Measurements from ENCODE around the gene RAB6C. TPM values are rescaled to one million over a fixed set of nuclear protein-coding genes. Genes with fewer than 3 reads are reported as not detected.
A peak's percentile ranks its signal among the peaks of the same experiment; 100 is the strongest.
"Not testable (repeated sequence)": the region's sequence is repeated elsewhere in the genome, so short reads cannot be mapped to it uniquely, and the experiment has no call there.

Gene RAB6C
- total and polyA plus RNA-seq, 2 experiments from 2014 or later: 0.13 TPM; not detected in 1

DNA sequence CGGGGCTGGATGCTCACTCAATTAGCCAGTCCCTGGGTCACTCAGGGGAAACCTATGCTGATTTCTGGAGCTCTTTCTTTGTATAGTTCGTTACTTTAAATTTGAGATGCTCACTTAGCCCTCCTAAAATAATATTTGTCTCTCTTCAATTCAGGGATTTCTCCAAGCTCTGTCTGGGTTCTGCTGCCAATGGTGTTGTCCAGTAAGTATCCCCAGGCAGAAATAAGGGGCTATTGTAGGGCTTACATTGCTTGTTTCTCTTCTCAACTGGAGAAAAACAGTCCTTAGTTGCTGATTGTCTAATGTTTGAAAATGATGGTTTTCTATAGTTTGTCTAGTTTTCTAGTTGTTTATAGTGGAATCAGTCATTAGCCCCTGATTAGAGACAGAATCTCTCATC lies 5.0 kb downstream of the RAB6C start:
- 78% methylated on average over 2 of the region's 2 CpGs for WGBS (ENCODE audit: low lambda C conversion rate, missing lambda C conversion rate)
- H3K27me3 ChIP-seq: peaks cover 42% of the 10 kb centered on the region

DNA sequence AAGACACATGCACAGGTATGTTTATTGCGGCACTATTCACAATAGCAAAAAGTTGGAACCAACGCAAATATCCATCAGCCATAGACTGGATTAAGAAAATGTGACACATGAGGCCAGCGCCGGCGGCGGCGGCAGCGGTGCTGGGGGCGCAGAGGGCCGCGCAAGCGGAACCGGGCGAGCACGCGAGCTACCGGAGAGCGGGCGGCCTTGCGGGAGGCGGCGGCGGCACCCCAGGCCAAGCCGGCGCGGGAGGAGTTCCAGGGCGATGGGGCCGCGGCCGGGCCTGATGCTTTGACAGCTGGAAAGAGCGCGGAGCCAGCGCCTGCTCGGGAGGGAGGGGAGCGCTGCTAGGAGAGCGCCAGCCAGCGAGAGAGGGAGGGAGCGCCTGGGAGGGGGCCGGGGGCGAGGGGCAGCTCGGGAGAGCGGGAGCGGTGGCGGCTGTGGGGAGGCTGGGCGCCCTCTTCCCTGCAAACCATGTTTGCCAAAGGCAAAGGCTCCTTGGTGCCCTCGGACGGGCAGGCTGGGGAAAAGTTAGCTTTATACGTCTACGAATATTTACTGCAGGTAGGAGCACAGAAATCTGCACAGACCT lies 13.0 kb downstream of the RAB6C start:
- H3K4me2 ChIP-seq: peak overlapping the region; percentile 66
- not testable (repeated sequence) for H3K36me3 ChIP-seq (replicated peaks; ENCODE audit: insufficient read depth, low read depth); H3K79me2 ChIP-seq; H3K4me1 ChIP-seq (ENCODE audit: insufficient read depth); H3K9me3 ChIP-seq (ENCODE audit: low read depth); H2AFZ ChIP-seq; DNase-seq (ENCODE audit: low spot score); H3K9me2 ChIP-seq (replicated peaks; ENCODE audit: insufficient read depth); H3K27ac ChIP-seq; H3K4me3 ChIP-seq; H4K20me1 ChIP-seq (ENCODE audit: insufficient read depth, poor library complexity, severe bottlenecking)
- H3K27me3 ChIP-seq: peaks cover 28% of the 10 kb centered on the region
- 5% methylated on average over 13 of the region's 49 CpGs for WGBS (ENCODE audit: low lambda C conversion rate, missing lambda C conversion rate)

More for the DNA sequence above, 5.0 kb downstream of the RAB6C start:
- Histone ChIP-seq H3K9me3 (ENCODE audit: low read depth) (no peaks in the 10 kb centered on the region), H3K4me3 (no peak overlapping the region), H3K4me2 (no peak overlapping the region), H4K20me1 (ENCODE audit: insufficient read depth, poor library complexity, severe bottlenecking) (no peaks in the 10 kb centered on the region), H2AFZ (no peak overlapping the region), H3K36me3 (replicated peaks; ENCODE audit: insufficient read depth, low read depth) (no peaks in the 10 kb centered on the region), H3K27ac (no peak overlapping the region), H3K4me1 (ENCODE audit: insufficient read depth) (no peaks in the 10 kb centered on the region), H3K79me2 (no peaks in the 10 kb centered on the region), H3K9me2 (replicated peaks; ENCODE audit: insufficient read depth) (no peaks in the 10 kb centered on the region)
- DNase-seq (ENCODE audit: low spot score): no peak
- TF ChIP-seq EZH2phosphoT487 (IDR thresholded peaks at IDR 0.05; ENCODE audit: low read depth, severe bottlenecking, unreplicated experiment): no peak
- TF ChIP-seq, protein P1, sequence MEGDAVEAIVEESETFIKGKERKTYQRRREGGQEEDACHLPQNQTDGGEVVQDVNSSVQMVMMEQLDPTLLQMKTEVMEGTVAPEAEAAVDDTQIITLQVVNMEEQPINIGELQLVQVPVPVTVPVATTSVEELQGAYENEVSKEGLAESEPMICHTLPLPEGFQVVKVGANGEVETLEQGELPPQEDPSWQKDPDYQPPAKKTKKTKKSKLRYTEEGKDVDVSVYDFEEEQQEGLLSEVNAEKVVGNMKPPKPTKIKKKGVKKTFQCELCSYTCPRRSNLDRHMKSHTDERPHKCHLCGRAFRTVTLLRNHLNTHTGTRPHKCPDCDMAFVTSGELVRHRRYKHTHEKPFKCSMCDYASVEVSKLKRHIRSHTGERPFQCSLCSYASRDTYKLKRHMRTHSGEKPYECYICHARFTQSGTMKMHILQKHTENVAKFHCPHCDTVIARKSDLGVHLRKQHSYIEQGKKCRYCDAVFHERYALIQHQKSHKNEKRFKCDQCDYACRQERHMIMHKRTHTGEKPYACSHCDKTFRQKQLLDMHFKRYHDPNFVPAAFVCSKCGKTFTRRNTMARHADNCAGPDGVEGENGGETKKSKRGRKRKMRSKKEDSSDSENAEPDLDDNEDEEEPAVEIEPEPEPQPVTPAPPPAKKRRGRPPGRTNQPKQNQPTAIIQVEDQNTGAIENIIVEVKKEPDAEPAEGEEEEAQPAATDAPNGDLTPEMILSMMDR (IDR thresholded peaks at IDR 0.05; ENCODE audit: poor library complexity): no peak
- TF ChIP-seq EZH2 (IDR thresholded peaks at IDR 0.05; ENCODE audit: borderline replicate concordance): no peak

DNA sequence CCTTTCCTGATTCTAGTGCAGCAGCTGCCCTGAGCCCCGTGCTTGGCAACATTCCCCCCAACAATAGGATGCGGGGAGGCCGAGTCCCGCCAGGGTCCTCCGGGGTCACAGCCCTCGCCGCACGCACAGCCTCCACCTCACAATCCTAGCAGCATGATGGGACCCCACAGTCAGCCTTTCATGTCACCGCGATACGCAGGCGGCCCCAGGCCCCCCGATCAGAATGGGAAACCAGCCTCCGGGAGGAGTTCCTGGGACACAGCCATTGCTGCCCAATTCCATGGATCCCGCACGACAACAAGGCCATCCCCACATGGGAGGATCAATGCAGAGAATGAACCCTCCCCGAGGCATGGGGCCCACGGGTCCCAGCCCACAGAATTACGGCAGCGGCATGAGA lies 13.7 kb downstream of the RAB6C start:
- H3K9me3 ChIP-seq (ENCODE audit: low read depth); H2AFZ ChIP-seq; H3K79me2 ChIP-seq; H3K4me3 ChIP-seq; H3K9me2 ChIP-seq (replicated peaks; ENCODE audit: insufficient read depth); H3K4me1 ChIP-seq (ENCODE audit: insufficient read depth); H3K27ac ChIP-seq; H3K36me3 ChIP-seq (replicated peaks; ENCODE audit: insufficient read depth, low read depth); DNase-seq (ENCODE audit: low spot score); H4K20me1 ChIP-seq (ENCODE audit: insufficient read depth, poor library complexity, severe bottlenecking): not testable (repeated sequence)
- H3K27me3 ChIP-seq: peaks cover 25% of the 10 kb centered on the region
- WGBS (ENCODE audit: low lambda C conversion rate, missing lambda C conversion rate): 69% methylated on average over 18 of the region's 20 CpGs
- peak overlapping the region; percentile 66 for H3K4me2 ChIP-seq

DNA sequence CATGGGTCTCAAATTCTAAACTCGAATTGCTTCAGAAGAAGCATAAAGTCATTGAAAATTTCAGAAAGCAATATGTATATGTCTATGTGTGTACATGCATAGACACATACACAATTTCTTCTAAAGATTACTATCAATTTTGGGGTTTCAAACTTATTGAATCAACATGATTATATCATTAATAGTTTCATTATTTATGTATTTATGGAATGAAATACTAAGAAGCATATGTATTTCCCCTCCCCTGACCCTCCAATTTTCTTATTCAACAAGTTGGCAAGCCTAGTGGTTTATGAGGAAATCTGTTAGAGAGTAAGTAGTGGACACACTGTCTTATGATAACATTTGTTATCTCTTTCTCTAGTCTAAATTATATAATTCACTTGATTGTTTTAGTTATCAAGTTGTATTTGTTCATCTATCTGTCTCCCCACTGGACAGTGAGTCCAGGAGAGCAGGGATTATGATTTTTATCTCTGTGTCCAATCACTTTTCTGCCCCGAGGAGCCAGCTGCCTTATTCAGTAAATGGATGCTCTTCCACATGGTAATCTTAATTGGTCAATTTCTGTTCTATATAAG lies 17.3 kb downstream of the RAB6C start:
- 65% methylated on average over 2 of the region's 2 CpGs for WGBS (ENCODE audit: low lambda C conversion rate, missing lambda C conversion rate)
- not testable (repeated sequence) for H3K4me3 ChIP-seq; H3K4me2 ChIP-seq; H3K79me2 ChIP-seq; H3K36me3 ChIP-seq (replicated peaks; ENCODE audit: insufficient read depth, low read depth); H3K9me2 ChIP-seq (replicated peaks; ENCODE audit: insufficient read depth); H3K27me3 ChIP-seq; H2AFZ ChIP-seq; DNase-seq (ENCODE audit: low spot score); H3K27ac ChIP-seq; H3K9me3 ChIP-seq (ENCODE audit: low read depth); H3K4me1 ChIP-seq (ENCODE audit: insufficient read depth); H4K20me1 ChIP-seq (ENCODE audit: insufficient read depth, poor library complexity, severe bottlenecking)

DNA sequence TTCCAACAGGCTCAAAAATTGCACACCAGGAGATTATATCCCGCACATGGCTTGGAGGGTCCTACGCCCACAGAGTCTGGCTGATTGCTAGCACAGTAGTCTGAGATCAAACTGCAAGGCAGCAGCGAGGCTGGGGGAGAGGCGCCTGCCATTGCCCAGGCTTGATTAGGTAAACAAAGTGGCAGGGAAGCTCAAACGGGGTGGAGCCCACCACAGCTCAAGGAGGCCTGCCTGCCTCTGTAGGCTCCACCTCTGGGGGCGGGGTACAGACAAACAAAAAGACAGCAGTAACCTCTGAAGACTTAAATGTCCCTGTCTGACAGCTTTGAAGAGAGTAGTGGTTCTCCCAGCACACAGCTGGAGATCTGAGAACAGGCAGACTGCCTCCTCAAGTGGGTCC lies 19.3 kb downstream of the RAB6C start:
- 70% methylated on average over 6 of the region's 6 CpGs for WGBS (ENCODE audit: low lambda C conversion rate, missing lambda C conversion rate)
- not testable (repeated sequence) for H2AFZ ChIP-seq; H3K9me2 ChIP-seq (replicated peaks; ENCODE audit: insufficient read depth); H3K9me3 ChIP-seq (ENCODE audit: low read depth); H3K27ac ChIP-seq; H3K36me3 ChIP-seq (replicated peaks; ENCODE audit: insufficient read depth, low read depth); H3K4me3 ChIP-seq; H3K4me2 ChIP-seq; H4K20me1 ChIP-seq (ENCODE audit: insufficient read depth, poor library complexity, severe bottlenecking); DNase-seq (ENCODE audit: low spot score); H3K79me2 ChIP-seq; H3K4me1 ChIP-seq (ENCODE audit: insufficient read depth)
- peaks cover 11% of the 10 kb centered on the region for H3K27me3 ChIP-seq

DNA sequence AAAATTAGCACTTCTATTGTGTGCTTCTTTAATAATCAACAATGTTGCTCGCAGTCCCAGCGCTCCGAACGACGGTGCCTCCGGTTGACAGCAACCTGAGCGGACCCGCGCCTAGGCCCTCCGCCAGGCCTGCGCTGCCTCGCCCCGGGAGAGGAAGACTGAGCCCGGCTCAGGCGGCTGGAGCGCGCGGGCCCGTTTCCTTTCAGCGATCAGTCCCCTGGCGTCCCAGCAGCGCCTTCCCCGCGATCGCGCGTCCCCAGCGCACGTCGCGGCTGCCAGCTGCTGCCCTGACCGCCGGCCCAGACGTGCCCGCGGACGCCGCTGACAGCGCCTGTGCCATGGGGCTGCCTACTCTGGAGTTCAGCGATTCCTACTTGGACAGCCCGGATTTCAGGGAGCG lies 26.4 kb downstream of the RAB6C start:
- H3K9me2 ChIP-seq (replicated peaks; ENCODE audit: insufficient read depth): not testable (repeated sequence)
- H3K4me2 ChIP-seq: peak overlapping the region; percentile 71

DNA sequence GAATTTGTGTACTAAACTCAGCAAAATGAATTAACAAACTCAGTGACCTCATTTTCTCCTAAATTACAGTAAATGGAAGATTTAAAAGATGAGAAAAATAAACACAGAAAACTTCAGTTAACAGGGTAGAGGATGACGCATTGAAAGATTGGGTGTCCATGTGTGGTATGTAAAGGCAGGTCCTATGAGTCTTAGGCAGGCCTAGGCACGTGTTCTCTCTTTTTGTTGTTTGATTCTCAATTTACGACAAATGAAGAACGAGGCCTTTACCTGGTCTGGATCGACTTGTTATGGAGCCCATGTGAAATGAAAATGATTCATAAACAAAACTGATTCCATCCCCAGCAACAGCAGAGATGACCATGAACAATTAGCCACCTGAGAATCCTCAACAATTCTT lies 37.2 kb downstream of the RAB6C start:
- H3K9me3 ChIP-seq (ENCODE audit: low read depth); H4K20me1 ChIP-seq (ENCODE audit: insufficient read depth, poor library complexity, severe bottlenecking); H3K27ac ChIP-seq; H3K4me2 ChIP-seq; H3K4me3 ChIP-seq; H3K27me3 ChIP-seq; H3K79me2 ChIP-seq; H3K36me3 ChIP-seq (replicated peaks; ENCODE audit: insufficient read depth, low read depth); H3K4me1 ChIP-seq (ENCODE audit: insufficient read depth); H3K9me2 ChIP-seq (replicated peaks; ENCODE audit: insufficient read depth); H2AFZ ChIP-seq; DNase-seq (ENCODE audit: low spot score): not testable (repeated sequence)
- 83% methylated on average over 5 of the region's 5 CpGs for WGBS (ENCODE audit: low lambda C conversion rate, missing lambda C conversion rate)

More for the DNA sequence above, 26.4 kb downstream of the RAB6C start:
- DNase-seq (ENCODE audit: low spot score): peak; percentile 9
- H2AFZ ChIP-seq; H3K79me2 ChIP-seq; H3K9me3 ChIP-seq (ENCODE audit: low read depth); H3K4me3 ChIP-seq; H3K4me1 ChIP-seq (ENCODE audit: insufficient read depth); H3K36me3 ChIP-seq (replicated peaks; ENCODE audit: insufficient read depth, low read depth); H3K27ac ChIP-seq; H4K20me1 ChIP-seq (ENCODE audit: insufficient read depth, poor library complexity, severe bottlenecking): not testable (repeated sequence)
- WGBS (ENCODE audit: low lambda C conversion rate, missing lambda C conversion rate): 5% methylated on average over 39 of the region's 42 CpGs
- peaks cover 35% of the 10 kb centered on the region for H3K27me3 ChIP-seq
